Measurements from ENCODE around the gene MYO9A.

DNA sequence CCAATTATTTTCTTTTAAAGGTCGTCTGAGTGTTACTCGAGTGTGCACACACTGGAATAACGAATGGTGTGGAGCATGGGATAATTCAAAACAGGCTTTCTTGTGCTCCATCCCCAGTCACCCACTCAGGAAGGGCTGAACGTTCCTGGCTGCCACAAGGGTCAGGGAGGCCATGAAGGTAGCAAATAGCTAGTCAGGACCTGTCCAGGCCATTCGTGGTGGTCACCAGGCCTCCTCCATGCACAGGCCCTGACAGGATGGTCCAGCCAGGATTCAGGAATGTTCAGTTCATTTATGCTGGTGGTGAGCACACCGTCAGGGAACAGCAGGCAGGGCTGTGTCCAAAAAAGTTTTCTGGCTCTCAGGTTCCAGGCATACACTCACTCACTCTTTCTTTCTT, 319.3 kb downstream of the MYO9A start:
- TF ChIP-seq, protein P1, sequence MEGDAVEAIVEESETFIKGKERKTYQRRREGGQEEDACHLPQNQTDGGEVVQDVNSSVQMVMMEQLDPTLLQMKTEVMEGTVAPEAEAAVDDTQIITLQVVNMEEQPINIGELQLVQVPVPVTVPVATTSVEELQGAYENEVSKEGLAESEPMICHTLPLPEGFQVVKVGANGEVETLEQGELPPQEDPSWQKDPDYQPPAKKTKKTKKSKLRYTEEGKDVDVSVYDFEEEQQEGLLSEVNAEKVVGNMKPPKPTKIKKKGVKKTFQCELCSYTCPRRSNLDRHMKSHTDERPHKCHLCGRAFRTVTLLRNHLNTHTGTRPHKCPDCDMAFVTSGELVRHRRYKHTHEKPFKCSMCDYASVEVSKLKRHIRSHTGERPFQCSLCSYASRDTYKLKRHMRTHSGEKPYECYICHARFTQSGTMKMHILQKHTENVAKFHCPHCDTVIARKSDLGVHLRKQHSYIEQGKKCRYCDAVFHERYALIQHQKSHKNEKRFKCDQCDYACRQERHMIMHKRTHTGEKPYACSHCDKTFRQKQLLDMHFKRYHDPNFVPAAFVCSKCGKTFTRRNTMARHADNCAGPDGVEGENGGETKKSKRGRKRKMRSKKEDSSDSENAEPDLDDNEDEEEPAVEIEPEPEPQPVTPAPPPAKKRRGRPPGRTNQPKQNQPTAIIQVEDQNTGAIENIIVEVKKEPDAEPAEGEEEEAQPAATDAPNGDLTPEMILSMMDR (IDR thresholded peaks at IDR 0.05), result no peak
- TF ChIP-seq EZH2 (IDR thresholded peaks at IDR 0.05; ENCODE audit: borderline replicate concordance, insufficient read depth, low read depth, low read length, poor library complexity, severe bottlenecking), result no peak

Measured in B cell (primary cell).